Ishikawa (cell line): ENCODE data around the gene CNNM1.

Source experiments
- CEBPB ChIP-seq: IDR thresholded peaks from 2 replicates; pipeline ENCODE4 v1.6.1; 2012
- CREB1 ChIP-seq: IDR thresholded peaks from 2 replicates; pipeline ENCODE4 v1.6.1; 2012; ENCODE audit warnings: low read depth
- EGR1 ChIP-seq: IDR thresholded peaks from 2 replicates; pipeline ENCODE4 v1.6.1; 2012
- EP300 ChIP-seq: IDR thresholded peaks from 2 replicates; pipeline ENCODE4 v1.6.1; 2012; ENCODE audit warnings: borderline replicate concordance
- FOXM1 ChIP-seq: IDR thresholded peaks from 2 replicates; pipeline ENCODE4 v1.6.1; 2012; ENCODE audit warnings: low read depth, borderline replicate concordance
- NFIC ChIP-seq: IDR thresholded peaks from 2 replicates; pipeline ENCODE4 v1.6.1; 2012
- RAD21 ChIP-seq: IDR thresholded peaks from 2 replicates; pipeline ENCODE4 v1.6.1; 2012; ENCODE audit warnings: low read depth
- TAF1 ChIP-seq: IDR thresholded peaks from 2 replicates; pipeline ENCODE4 v1.6.1; 2012; ENCODE audit warnings: low read depth, mild to moderate bottlenecking
- TCF12 ChIP-seq: IDR thresholded peaks from 2 replicates; pipeline ENCODE4 v1.6.1; 2012; ENCODE audit warnings: low read depth
- TEAD4 ChIP-seq: IDR thresholded peaks from 2 replicates; pipeline ENCODE4 v1.6.1; 2012
- USF1 ChIP-seq: IDR thresholded peaks from 2 replicates; pipeline ENCODE4 v1.6.1; 2012
- YY1 ChIP-seq: IDR thresholded peaks from 2 replicates; pipeline ENCODE4 v1.6.1; 2012; ENCODE audit warnings: low read depth
- ZBTB7A ChIP-seq: IDR thresholded peaks from 2 replicates; pipeline ENCODE4 v1.6.1; 2012; ENCODE audit warnings: low read depth
- TF ChIP-seq, protein P1 (sequence below): IDR thresholded peaks from 2 replicates; pipeline ENCODE4 v1.6.1; 2012
- TF ChIP-seq, protein P2 (sequence below): IDR thresholded peaks from 2 replicates; pipeline ENCODE4 v1.6.1; 2012; ENCODE audit warnings: low read depth, mild to moderate bottlenecking

CNNM1 gene

DNA sequence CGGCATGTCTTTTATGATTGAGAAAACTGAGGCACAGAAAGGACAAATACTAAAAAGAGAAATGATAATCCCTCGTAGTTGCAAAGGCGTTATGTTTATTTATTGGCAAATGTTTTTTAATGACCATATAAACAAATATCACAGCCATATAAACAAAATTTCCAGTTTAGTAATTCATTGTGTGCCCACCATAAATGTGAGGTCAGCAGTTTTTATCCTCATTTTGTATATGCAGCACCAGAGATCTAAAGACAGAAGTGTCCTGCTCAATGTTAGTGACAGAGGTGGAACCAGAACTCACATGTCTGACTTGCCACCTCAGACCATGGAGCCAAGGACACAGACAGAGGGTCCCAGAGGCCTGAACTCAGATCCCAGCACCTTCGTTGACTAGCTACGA, 14.1 kb downstream of the CNNM1 start:
- TF ChIP-seq EGR1 (no peak), RAD21 (no peak), YY1 (no peak), EP300 (no peak), CEBPB (no peak), TCF12 (no peak), CREB1 (no peak), NFIC (no peak), TAF1 (no peak), ZBTB7A (no peak), USF1 (no peak), TEAD4 (no peak), FOXM1 (no peak)
- TF ChIP-seq, protein P1, sequence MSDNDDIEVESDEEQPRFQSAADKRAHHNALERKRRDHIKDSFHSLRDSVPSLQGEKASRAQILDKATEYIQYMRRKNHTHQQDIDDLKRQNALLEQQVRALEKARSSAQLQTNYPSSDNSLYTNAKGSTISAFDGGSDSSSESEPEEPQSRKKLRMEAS, result no peak
- TF ChIP-seq, protein P2, sequence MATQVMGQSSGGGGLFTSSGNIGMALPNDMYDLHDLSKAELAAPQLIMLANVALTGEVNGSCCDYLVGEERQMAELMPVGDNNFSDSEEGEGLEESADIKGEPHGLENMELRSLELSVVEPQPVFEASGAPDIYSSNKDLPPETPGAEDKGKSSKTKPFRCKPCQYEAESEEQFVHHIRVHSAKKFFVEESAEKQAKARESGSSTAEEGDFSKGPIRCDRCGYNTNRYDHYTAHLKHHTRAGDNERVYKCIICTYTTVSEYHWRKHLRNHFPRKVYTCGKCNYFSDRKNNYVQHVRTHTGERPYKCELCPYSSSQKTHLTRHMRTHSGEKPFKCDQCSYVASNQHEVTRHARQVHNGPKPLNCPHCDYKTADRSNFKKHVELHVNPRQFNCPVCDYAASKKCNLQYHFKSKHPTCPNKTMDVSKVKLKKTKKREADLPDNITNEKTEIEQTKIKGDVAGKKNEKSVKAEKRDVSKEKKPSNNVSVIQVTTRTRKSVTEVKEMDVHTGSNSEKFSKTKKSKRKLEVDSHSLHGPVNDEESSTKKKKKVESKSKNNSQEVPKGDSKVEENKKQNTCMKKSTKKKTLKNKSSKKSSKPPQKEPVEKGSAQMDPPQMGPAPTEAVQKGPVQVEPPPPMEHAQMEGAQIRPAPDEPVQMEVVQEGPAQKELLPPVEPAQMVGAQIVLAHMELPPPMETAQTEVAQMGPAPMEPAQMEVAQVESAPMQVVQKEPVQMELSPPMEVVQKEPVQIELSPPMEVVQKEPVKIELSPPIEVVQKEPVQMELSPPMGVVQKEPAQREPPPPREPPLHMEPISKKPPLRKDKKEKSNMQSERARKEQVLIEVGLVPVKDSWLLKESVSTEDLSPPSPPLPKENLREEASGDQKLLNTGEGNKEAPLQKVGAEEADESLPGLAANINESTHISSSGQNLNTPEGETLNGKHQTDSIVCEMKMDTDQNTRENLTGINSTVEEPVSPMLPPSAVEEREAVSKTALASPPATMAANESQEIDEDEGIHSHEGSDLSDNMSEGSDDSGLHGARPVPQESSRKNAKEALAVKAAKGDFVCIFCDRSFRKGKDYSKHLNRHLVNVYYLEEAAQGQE, result no peak

DNA sequence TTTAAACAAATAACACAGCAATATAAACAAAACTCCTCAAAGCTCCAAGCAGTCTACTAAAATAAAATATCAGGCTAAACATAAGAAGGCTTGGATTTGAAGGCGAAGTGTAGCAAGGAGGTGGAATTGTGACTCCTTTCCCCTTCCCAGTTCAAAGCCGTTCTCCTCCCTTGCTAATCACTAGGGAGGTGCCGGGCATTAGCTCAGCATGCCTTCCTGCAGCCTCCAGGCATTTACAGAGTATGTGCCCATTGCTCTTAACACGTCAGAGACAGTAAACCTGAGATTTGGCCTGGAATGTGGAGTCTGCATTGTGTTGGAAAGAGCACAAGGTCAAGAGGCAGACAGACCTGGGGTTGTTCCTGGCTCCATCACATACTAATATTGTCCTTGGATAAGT, 15.6 kb downstream of the CNNM1 start:
- TF ChIP-seq, protein P1, result no peak
- TF ChIP-seq USF1 (no peak), CREB1 (no peak), YY1 (no peak), RAD21 (no peak), EP300 (no peak), TEAD4 (no peak), TCF12 (no peak), CEBPB (no peak), FOXM1 (no peak), EGR1 (no peak), ZBTB7A (no peak), TAF1 (no peak), NFIC (no peak)
- TF ChIP-seq, protein P2, result no peak

- TF ChIP-seq NFIC, result no peak
- no peak for TF ChIP-seq EP300
- TF ChIP-seq, protein P2, result no peak
- TF ChIP-seq YY1, result no peak
- TF ChIP-seq CREB1, result no peak
These were observed 16.2 kb downstream of the CNNM1 start for GRCh38 chr10:99345350-99345749.

GRCh38 chr10:99346247-99346646, 17.1 kb downstream of the CNNM1 start:
- TF ChIP-seq CEBPB (no peak), ZBTB7A (no peak), TAF1 (no peak)

GRCh38 chr10:99347672-99348071, 18.5 kb downstream of the CNNM1 start:
- TF ChIP-seq FOXM1 (no peak), YY1 (no peak), RAD21 (no peak), ZBTB7A (no peak), EP300 (no peak), TEAD4 (no peak), TAF1 (no peak), EGR1 (no peak), NFIC (no peak), USF1 (no peak), TCF12 (no peak), CEBPB (no peak), CREB1 (no peak)
- TF ChIP-seq, protein P2, result no peak
- TF ChIP-seq, protein P1, result no peak
